Measurements from ENCODE around the gene SNRNP35.
"Not testable (repeated sequence)": the region's sequence is repeated elsewhere in the genome, so short reads cannot be mapped to it uniquely, and the experiment has no call there.

Gene SNRNP35

GRCh38 chr12:123457980-123458779 is at the start of gene SNRNP35:
TSS of gene SNRNP35 (plus strand) at chr12:123458139. CDS start at chr12:123465541, 7,402 bp downstream.
- DNase-seq: peak; percentile 57

GRCh38 chr12:123408619-123409018 is 49.3 kb upstream of the SNRNP35 start:
- not testable (repeated sequence) for DNase-seq

GRCh38 chr12:123409284-123410040 is 48.5 kb upstream of the SNRNP35 start:
- DNase-seq: not testable (repeated sequence)

GRCh38 chr12:123410041-123410412 is 47.9 kb upstream of the SNRNP35 start:
- DNase-seq: no peak

- DNase-seq: no peak
These were observed 36.6 kb upstream of the SNRNP35 start for GRCh38 chr12:123421314-123421713.

- no peak for DNase-seq
These were observed 30.7 kb upstream of the SNRNP35 start for GRCh38 chr12:123427036-123427769.

- DNase-seq: no peak
These were observed 29.3 kb upstream of the SNRNP35 start for GRCh38 chr12:123428591-123428990.

GRCh38 chr12:123429101-123429500 is 28.8 kb upstream of the SNRNP35 start:
- DNase-seq: not testable (repeated sequence)

GRCh38 chr12:123431951-123432817 is 25.8 kb upstream of the SNRNP35 start:
- DNase-seq: not testable (repeated sequence)

GRCh38 chr12:123433615-123434014 is 24.3 kb upstream of the SNRNP35 start:
- no peak for DNase-seq

GRCh38 chr12:123435636-123436016 is 22.3 kb upstream of the SNRNP35 start:
- DNase-seq: no peak

GRCh38 chr12:123436017-123436964 is 21.6 kb upstream of the SNRNP35 start, which contains the start of gene RILPL2:
TSS of gene RILPL2 (minus strand) at chr12:123436684. CDS start at chr12:123436420, 264 bp downstream.
- DNase-seq: peak; percentile 4

GRCh38 chr12:123441523-123442164 is 16.3 kb upstream of the SNRNP35 start:
- DNase-seq: no peak

GRCh38 chr12:123442774-123443173 is 15.2 kb upstream of the SNRNP35 start:
- DNase-seq: no peak

GRCh38 chr12:123444092-123445026 is 13.6 kb upstream of the SNRNP35 start:
- no peak for DNase-seq

GRCh38 chr12:123445388-123446332 is 12.3 kb upstream of the SNRNP35 start:
- no peak for DNase-seq

- no peak for DNase-seq
These were observed 11.6 kb upstream of the SNRNP35 start for GRCh38 chr12:123446333-123446713.

- no peak for DNase-seq
These were observed 8.6 kb upstream of the SNRNP35 start for GRCh38 chr12:123449249-123449733.
